Breast epithelium (tissue), 4 donors: ENCODE results near the gene NFKB1. TPM values are rescaled to one million over a fixed set of nuclear protein-coding genes. Genes with fewer than 3 reads are reported as not detected.

Experiments used
- DNase-seq, 2 donors: peaks; one replicate each; pipeline ENCODE4 v3.0.0-alpha.2; 2019; ENCODE audit warnings: low spot score in 2 of 2
- H3K27ac ChIP-seq, 2 donors: fragments of 200-600 bp; sonication (generic) in 1 of 2; one replicate each; pipeline ENCODE4 v1.5.1; 2016 to 2019; ENCODE audit warnings: mild to moderate bottlenecking in 1 of 2
- H3K27me3 ChIP-seq, 2 donors: fragments of 200-600 bp; sonication (generic) in 1 of 2; one replicate each; pipeline versions ENCODE4 v1.5.1 to v1.6.0; 2017 to 2019; ENCODE audit warnings: control low read depth in 1 of 2, mild to moderate bottlenecking in 1 of 2
- H3K36me3 ChIP-seq: fragments of 200-600 bp; one replicate; pipeline ENCODE4 v1.5.1; 2019
- H3K4me1 ChIP-seq, 2 donors: fragments of 200-600 bp; sonication (generic); one replicate each; pipeline ENCODE4 v1.5.1; 2016 to 2019; ENCODE audit warnings: control low read depth in 1 of 2
- H3K4me3 ChIP-seq, 3 donors: fragments of 200-600 bp; sonication (generic); 1 replicate in 2 of 3; 2 replicates in 1 of 3; pipeline ENCODE4 v1.5.1; 2016 to 2019; ENCODE audit warnings: mild to moderate bottlenecking in 3 of 3, moderate library complexity in 2 of 3
- H3K9me3 ChIP-seq, 2 donors: fragments of 200-600 bp; sonication (generic) in 1 of 2; one replicate each; pipeline ENCODE4 v1.5.1; 2016 to 2019; ENCODE audit warnings: control low read depth in 1 of 2
- POLR2A ChIP-seq: fragments of 450-650 bp; IDR thresholded peaks from one replicate; pipeline ENCODE4 v1.6.1; 2016; ENCODE audit warnings: antibody characterized with exemption, mild to moderate bottlenecking, moderate library complexity
- POLR2AphosphoS5 ChIP-seq, 3 donors: sonication (generic); formaldehyde crosslinking; IDR thresholded peaks; one replicate each; pipeline ENCODE4 v1.6.1; 2017; ENCODE audit warnings: antibody characterized with exemption in 3 of 3
- intact Hi-C: fragments of 100-400 bp; cut with DNase I; formaldehyde crosslinking; loops from one replicate; pipeline ENCODE4 v1.15.1; 2023; ENCODE audit warnings: low total_unique reads
- total RNA-seq, 3 donors: library from RNA; depleted of rRNA; stranded (reverse); fragments of >200 nt; gene quantifications; one replicate each; pipeline ENCODE4 v1.1.0, GENCODE V29; 2016
- TF ChIP-seq, protein P1 (sequence below), 3 donors: fragments of 450-650 bp; IDR thresholded peaks; one replicate each; pipeline ENCODE4 v1.5.1; 2016 to 2017; ENCODE audit warnings: antibody characterized with exemption in 3 of 3, mild to moderate bottlenecking in 3 of 3, moderate library complexity in 3 of 3

NFKB1 gene
- total RNA-seq, 3 donors from 2014 or later, result 30.2 to 52.5 (median 42.6) TPM

- no peak for TF ChIP-seq POLR2A
- TF ChIP-seq POLR2AphosphoS5 (IDR thresholded peaks at IDR 0.05), result no peak
- TF ChIP-seq, protein P1, sequence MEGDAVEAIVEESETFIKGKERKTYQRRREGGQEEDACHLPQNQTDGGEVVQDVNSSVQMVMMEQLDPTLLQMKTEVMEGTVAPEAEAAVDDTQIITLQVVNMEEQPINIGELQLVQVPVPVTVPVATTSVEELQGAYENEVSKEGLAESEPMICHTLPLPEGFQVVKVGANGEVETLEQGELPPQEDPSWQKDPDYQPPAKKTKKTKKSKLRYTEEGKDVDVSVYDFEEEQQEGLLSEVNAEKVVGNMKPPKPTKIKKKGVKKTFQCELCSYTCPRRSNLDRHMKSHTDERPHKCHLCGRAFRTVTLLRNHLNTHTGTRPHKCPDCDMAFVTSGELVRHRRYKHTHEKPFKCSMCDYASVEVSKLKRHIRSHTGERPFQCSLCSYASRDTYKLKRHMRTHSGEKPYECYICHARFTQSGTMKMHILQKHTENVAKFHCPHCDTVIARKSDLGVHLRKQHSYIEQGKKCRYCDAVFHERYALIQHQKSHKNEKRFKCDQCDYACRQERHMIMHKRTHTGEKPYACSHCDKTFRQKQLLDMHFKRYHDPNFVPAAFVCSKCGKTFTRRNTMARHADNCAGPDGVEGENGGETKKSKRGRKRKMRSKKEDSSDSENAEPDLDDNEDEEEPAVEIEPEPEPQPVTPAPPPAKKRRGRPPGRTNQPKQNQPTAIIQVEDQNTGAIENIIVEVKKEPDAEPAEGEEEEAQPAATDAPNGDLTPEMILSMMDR (IDR thresholded peaks at IDR 0.05), result no peak
- no peak overlapping the region for H3K4me3 ChIP-seq
- H3K27me3 ChIP-seq, result no peaks in the 10 kb centered on the region
- no peaks in the 10 kb centered on the region for H3K36me3 ChIP-seq
- DNase-seq, result no peak
- peaks cover 0 to 5% of the 10 kb centered on the region in 2 donors for H3K4me1 ChIP-seq
- no peaks in the 10 kb centered on the region for H3K9me3 ChIP-seq
- intact Hi-C loops, result no loop called here
- no peak overlapping the region for H3K27ac ChIP-seq
Measured at GRCh38 chr4:102511830-102512605, 10.9 kb downstream of the NFKB1 start.

- Histone ChIP-seq H3K4me1 (no peaks in the 10 kb centered on the region), H3K9me3 (no peaks in the 10 kb centered on the region), H3K4me3 (no peak overlapping the region), H3K36me3 (no peaks in the 10 kb centered on the region), H3K27me3 (no peaks in the 10 kb centered on the region), H3K27ac (no peak overlapping the region)
- TF ChIP-seq POLR2AphosphoS5 (IDR thresholded peaks at IDR 0.05), result no peak
- no peak for TF ChIP-seq POLR2A
- TF ChIP-seq, protein P1 (IDR thresholded peaks at IDR 0.05), result no peak
- intact Hi-C loops, result no loop called here
- DNase-seq, result no peak
Measured at GRCh38 chr4:102514298-102514964, 13.3 kb downstream of the NFKB1 start.

- H3K4me3 ChIP-seq, result no peak overlapping the region
- intact Hi-C loops, result no loop called here
Measured at GRCh38 chr4:102517753-102518152, 16.6 kb downstream of the NFKB1 start.

GRCh38 chr4:102518703-102519131 is 17.6 kb downstream of the NFKB1 start:
- TF ChIP-seq POLR2A (no peak), POLR2AphosphoS5 (IDR thresholded peaks at IDR 0.05) (no peak)
- TF ChIP-seq, protein P1 (IDR thresholded peaks at IDR 0.05), result no peak
- no peak for DNase-seq
- Histone ChIP-seq H3K36me3 (no peaks in the 10 kb centered on the region), H3K4me1 (no peaks in the 10 kb centered on the region), H3K4me3 (no peak overlapping the region), H3K27ac (no peak overlapping the region), H3K9me3 (no peaks in the 10 kb centered on the region), H3K27me3 (no peaks in the 10 kb centered on the region)
- intact Hi-C loops, result no loop called here

More at GRCh38 chr4:102517753-102518152, 16.6 kb downstream of the NFKB1 start:
- no peaks in the 10 kb centered on the region for H3K36me3 ChIP-seq
- no peak for DNase-seq
- no peaks in the 10 kb centered on the region for H3K27me3 ChIP-seq
- H3K9me3 ChIP-seq, result no peaks in the 10 kb centered on the region
- H3K27ac ChIP-seq, result no peak overlapping the region
- H3K4me1 ChIP-seq, result no peaks in the 10 kb centered on the region
- TF ChIP-seq POLR2AphosphoS5 (IDR thresholded peaks at IDR 0.05), result no peak
- TF ChIP-seq POLR2A, result no peak
- TF ChIP-seq, protein P1 (IDR thresholded peaks at IDR 0.05), result no peak

DNA sequence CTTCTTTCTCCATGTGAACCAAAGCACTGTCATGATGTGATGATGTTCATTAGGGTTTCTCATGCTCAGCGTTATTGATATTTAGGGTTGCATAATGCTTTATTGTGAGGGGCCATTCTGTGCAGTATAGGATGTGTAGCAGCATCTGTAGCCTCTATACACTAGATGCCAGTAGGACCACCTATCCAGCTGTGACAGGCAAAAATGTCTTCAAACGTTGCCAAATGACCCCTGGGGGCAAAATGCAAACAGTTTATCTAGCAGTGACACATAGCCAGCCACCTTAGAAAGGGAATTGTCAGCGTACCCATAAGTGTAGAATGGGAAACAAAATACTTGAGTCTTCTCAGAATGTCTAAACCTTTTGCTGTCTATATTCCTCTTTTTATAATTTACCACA is 18.8 kb downstream of the NFKB1 start:
- Histone ChIP-seq H3K4me3 (no peak overlapping the region), H3K4me1 (no peaks in the 10 kb centered on the region)

More for the DNA sequence above, 18.8 kb downstream of the NFKB1 start:
- no peak for TF ChIP-seq POLR2A
- no peaks in the 10 kb centered on the region for H3K9me3 ChIP-seq
- intact Hi-C loops, result no loop called here
- no peak overlapping the region for H3K27ac ChIP-seq
- H3K27me3 ChIP-seq, result no peaks in the 10 kb centered on the region
- no peaks in the 10 kb centered on the region for H3K36me3 ChIP-seq
- no peak for DNase-seq
